ENCODE measurements around the gene ZNF619. TPM values are rescaled to one million over a fixed set of nuclear protein-coding genes. Genes with fewer than 3 reads are reported as not detected.

Gene ZNF619
- total RNA-seq, 1 donor from 2014 or later: 7.3 TPM

GRCh38 chr3:40468018-40468417 is 8.9 kb upstream of the ZNF619 start:
- no peaks in the 10 kb centered on the region for H3K9me3 Mint-ChIP-seq
- TF ChIP-seq CTCF (conservative IDR thresholded peaks at IDR 0.05): no peak
- DNase-seq (ENCODE audit: extremely low spot score, unreplicated experiment): no peak
- no peak overlapping the region for H3K4me3 Mint-ChIP-seq
- peaks cover 9% of the 10 kb centered on the region for H3K36me3 Mint-ChIP-seq
- no peak overlapping the region for H3K27ac Mint-ChIP-seq
- no peaks in the 10 kb centered on the region for H3K4me1 Mint-ChIP-seq (ENCODE audit: unreplicated experiment)
- H3K27me3 Mint-ChIP-seq: no peaks in the 10 kb centered on the region

- no peaks in the 10 kb centered on the region for H3K36me3 Mint-ChIP-seq
- no peak overlapping the region for H3K4me3 Mint-ChIP-seq
- H3K4me1 Mint-ChIP-seq (ENCODE audit: unreplicated experiment): no peaks in the 10 kb centered on the region
- no peak for TF ChIP-seq CTCF (conservative IDR thresholded peaks at IDR 0.05)
- no peak overlapping the region for H3K27ac Mint-ChIP-seq
- H3K9me3 Mint-ChIP-seq: no peaks in the 10 kb centered on the region
- peaks cover 3% of the 10 kb centered on the region for H3K27me3 Mint-ChIP-seq
- DNase-seq (ENCODE audit: extremely low spot score, unreplicated experiment): no peak
These were observed 6.2 kb upstream of the ZNF619 start for GRCh38 chr3:40470701-40471100.

- peak overlapping the region; percentile 34 for H3K27ac Mint-ChIP-seq
- DNase-seq (ENCODE audit: extremely low spot score, unreplicated experiment): no peak
- no peaks in the 10 kb centered on the region for H3K4me1 Mint-ChIP-seq (ENCODE audit: unreplicated experiment)
- peaks cover 3% of the 10 kb centered on the region for H3K27me3 Mint-ChIP-seq
- H3K4me3 Mint-ChIP-seq: peak overlapping the region; percentile 87
- no peaks in the 10 kb centered on the region for H3K9me3 Mint-ChIP-seq
- TF ChIP-seq CTCF (conservative IDR thresholded peaks at IDR 0.05): no peak
- H3K36me3 Mint-ChIP-seq: no peaks in the 10 kb centered on the region
These were observed 744 bp downstream of the ZNF619 start for GRCh38 chr3:40477666-40478065.

GRCh38 chr3:40487172-40487571 is 10.2 kb downstream of the ZNF619 start:
- Mint-ChIP-seq H3K27me3 (no peaks in the 10 kb centered on the region), H3K4me1 (ENCODE audit: unreplicated experiment) (no peaks in the 10 kb centered on the region), H3K4me3 (no peak overlapping the region), H3K9me3 (peaks cover 6% of the 10 kb centered on the region), H3K27ac (no peak overlapping the region), H3K36me3 (peaks cover 30% of the 10 kb centered on the region)
- DNase-seq (ENCODE audit: extremely low spot score, unreplicated experiment): no peak
- no peak for TF ChIP-seq CTCF (conservative IDR thresholded peaks at IDR 0.05)

GRCh38 chr3:40490916-40491315 is 14.0 kb downstream of the ZNF619 start:
- H3K27ac Mint-ChIP-seq: no peak overlapping the region
- no peaks in the 10 kb centered on the region for H3K4me1 Mint-ChIP-seq (ENCODE audit: unreplicated experiment)
- DNase-seq (ENCODE audit: extremely low spot score, unreplicated experiment): no peak
- H3K27me3 Mint-ChIP-seq: no peaks in the 10 kb centered on the region
- no peak for TF ChIP-seq CTCF (conservative IDR thresholded peaks at IDR 0.05)
- peaks cover 29% of the 10 kb centered on the region for H3K36me3 Mint-ChIP-seq
- peaks cover 6% of the 10 kb centered on the region for H3K9me3 Mint-ChIP-seq
- no peak overlapping the region for H3K4me3 Mint-ChIP-seq

- no peak for DNase-seq (ENCODE audit: extremely low spot score, unreplicated experiment)
- H3K27ac Mint-ChIP-seq: no peak overlapping the region
- no peaks in the 10 kb centered on the region for H3K27me3 Mint-ChIP-seq
- TF ChIP-seq CTCF (conservative IDR thresholded peaks at IDR 0.05): no peak
- no peaks in the 10 kb centered on the region for H3K4me1 Mint-ChIP-seq (ENCODE audit: unreplicated experiment)
- H3K9me3 Mint-ChIP-seq: no peaks in the 10 kb centered on the region
- H3K4me3 Mint-ChIP-seq: no peak overlapping the region
- H3K36me3 Mint-ChIP-seq: peaks cover 5% of the 10 kb centered on the region
These were observed 17.8 kb downstream of the ZNF619 start for GRCh38 chr3:40494698-40495097.
